HG02642 (cell line): ENCODE data around the gene MMP7.

Experiments
- ATAC-seq: cut with Tn5 transposase; IDR thresholded peaks from one replicate; pipeline ENCODE4 v1.9.1; 2021; ENCODE audit warnings: mild to moderate bottlenecking; ENCODE audit not compliant: unreplicated experiment, poor library complexity

Gene MMP7, protein sequence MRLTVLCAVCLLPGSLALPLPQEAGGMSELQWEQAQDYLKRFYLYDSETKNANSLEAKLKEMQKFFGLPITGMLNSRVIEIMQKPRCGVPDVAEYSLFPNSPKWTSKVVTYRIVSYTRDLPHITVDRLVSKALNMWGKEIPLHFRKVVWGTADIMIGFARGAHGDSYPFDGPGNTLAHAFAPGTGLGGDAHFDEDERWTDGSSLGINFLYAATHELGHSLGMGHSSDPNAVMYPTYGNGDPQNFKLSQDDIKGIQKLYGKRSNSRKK

GRCh38 chr11:102530558-102530957 lies at the start of gene MMP7:
Gene MMP7, minus strand, starts transcription at chr11:102530747. Its CDS starts 47 bp downstream, at chr11:102530700.
- ATAC-seq = no peak

DNA sequence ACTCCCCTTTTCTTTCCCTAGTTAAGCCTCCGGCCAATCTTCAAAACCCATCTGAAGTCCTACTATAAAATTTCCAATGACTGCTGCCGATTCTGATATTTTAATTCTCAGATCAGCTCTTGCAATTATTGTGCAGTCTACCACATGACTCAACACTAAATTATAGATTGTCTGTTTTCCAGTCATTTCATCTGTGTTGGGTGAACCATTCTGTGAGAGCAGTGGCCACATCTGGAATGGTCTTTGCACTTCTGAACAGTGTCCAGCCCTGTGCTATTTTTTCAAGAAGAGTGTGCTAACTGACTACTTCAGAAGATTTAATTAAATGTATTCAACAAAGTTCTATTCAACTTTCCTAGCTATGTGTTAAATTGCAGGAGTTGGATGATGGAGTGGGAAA lies 47.2 kb upstream of the MMP7 start:
- no peak for ATAC-seq

GRCh38 chr11:102577182-102577581 lies 46.6 kb upstream of the MMP7 start:
- peak; percentile 52 for ATAC-seq

DNA sequence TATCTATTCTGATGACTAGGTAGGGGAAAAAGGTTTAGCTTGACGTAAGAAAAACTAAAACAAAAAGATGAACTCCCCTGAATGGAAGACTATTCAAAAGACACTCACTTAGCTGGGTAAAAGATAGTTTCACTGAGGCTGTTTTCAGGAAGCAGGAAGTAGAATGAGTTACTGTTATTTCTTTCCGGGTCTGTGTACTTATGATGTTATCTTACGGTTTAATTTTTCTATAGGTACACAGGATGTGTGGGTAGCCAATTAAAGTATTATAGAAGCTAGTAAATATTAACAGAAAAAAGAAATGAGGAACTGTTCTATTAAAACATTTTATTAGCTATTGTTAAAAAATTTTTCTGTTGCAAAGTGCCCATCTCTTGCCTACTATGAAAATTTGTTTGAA lies 45.8 kb upstream of the MMP7 start:
- no peak for ATAC-seq

DNA sequence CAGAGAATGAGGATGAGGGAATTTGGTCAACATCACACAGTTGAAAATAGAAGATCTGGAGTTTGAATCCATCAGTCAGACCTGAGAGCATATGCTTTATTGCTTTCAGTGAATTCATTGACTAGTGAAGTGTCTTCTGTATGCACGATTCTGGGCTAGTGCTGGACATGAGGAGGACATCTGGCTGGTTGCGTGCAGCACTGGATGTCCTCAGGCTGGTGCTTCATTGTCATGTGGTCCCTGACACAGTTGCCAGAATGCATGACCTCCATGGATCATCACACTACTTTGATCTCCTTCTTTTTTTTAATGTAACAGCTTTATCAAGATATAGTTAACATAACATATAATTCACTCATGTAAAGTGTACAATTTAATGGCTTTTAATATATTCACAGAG lies 44.5 kb upstream of the MMP7 start:
- ATAC-seq = no peak

DNA sequence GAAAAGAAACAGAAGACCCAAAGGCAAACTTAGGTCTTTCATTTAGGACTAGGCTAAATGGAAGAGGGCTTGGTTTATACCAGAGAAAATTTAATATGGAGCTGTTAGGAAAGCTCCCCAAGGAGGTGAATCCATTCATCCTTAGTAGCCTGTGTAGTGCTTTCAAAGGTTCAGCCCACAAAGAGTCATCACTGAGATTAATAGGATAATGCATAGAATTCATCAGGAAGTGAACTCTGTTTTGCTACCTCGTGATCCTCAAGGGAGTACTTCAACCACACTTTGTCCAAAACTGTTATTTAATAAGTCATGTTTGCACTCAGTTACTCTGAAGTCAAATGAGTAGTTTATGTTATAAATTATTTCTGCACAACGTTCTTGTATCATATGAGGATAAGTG lies 43.3 kb upstream of the MMP7 start:
- no peak for ATAC-seq

DNA sequence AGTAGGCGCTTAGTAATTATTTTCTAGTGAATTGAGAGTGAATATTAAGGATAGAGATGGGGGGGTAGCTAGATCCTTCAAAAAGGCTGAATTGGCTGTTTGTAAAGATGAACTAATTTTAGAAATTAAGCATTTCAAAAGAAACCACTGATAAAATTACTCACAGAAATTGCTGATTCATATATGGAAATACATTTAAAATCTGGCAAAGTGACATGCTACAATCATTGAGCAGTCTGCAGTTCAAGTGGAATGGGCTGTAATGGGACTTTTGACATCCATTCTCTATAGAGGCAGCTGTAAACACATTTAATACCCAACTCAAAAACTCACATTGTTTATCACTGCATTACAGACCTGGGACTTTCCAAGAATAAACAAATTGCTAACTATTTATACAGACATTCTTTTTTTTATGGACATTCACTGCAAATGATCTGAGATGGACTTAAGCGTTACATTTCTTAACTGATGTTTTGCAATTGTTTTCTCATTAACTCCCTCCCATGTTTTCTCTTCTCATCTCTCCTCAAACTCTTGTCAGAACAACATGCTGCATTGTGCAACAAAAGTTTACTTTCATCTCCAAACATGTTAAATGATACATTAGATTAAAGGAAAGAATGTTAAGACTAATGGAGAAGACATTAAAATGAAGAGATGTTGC lies 42.1 kb upstream of the MMP7 start:
- no peak for ATAC-seq

GRCh38 chr11:102568851-102569250 lies 38.3 kb upstream of the MMP7 start:
- no peak for ATAC-seq

DNA sequence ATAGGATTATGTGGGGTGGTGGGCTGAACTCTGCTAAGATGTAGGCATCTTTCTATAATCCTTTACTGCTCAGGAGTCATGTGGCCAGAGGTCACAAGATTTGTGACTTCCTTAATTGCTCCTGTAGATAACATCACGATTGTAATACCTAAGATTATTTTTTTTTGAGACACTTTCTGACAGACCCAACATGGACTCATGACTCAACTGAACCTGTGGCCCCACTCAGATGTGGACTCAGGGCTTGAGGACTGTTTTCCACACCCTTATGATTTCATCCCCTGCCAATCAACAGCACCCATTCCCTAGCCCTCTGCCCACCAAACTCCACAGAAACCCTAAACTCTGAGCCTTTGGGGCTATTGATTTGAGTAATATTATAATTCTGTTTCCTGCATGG lies 35.6 kb upstream of the MMP7 start:
- ATAC-seq = no peak

DNA sequence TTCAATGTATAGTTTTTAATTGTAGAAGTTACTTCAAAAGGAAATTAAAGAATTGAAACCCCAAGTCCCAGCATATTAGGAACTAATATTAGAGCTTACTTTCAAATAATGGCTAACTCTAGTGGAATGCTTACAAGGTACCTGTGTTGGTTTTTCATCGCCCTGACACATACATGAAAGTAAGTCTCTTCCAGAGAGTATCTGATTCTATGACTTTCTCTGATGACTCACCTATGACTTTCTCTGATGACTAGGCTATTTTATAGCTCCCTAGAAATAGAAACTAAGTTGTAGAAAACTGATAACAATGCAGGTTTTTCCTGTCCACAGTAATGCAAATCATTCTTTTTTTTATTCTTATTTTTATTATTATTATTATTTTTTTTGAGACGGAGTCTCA lies 33.6 kb upstream of the MMP7 start:
- peak; percentile 55 for ATAC-seq

- ATAC-seq = no peak
These were observed 31.1 kb upstream of the MMP7 start for GRCh38 chr11:102561636-102562035.

GRCh38 chr11:102560555-102561011 lies 30.0 kb upstream of the MMP7 start:
- peak; percentile 82 for ATAC-seq

- ATAC-seq = peak; percentile 56
These were observed 29.3 kb upstream of the MMP7 start for GRCh38 chr11:102559839-102560238.

GRCh38 chr11:102555091-102555490 lies 24.5 kb upstream of the MMP7 start:
- ATAC-seq = no peak

- peak; percentile 80 for ATAC-seq
These were observed 23.3 kb upstream of the MMP7 start for GRCh38 chr11:102553835-102554282.

- no peak for ATAC-seq
These were observed 22.1 kb upstream of the MMP7 start for GRCh38 chr11:102552447-102553194.

- no peak for ATAC-seq
These were observed 21.5 kb upstream of the MMP7 start for GRCh38 chr11:102552020-102552419.

DNA sequence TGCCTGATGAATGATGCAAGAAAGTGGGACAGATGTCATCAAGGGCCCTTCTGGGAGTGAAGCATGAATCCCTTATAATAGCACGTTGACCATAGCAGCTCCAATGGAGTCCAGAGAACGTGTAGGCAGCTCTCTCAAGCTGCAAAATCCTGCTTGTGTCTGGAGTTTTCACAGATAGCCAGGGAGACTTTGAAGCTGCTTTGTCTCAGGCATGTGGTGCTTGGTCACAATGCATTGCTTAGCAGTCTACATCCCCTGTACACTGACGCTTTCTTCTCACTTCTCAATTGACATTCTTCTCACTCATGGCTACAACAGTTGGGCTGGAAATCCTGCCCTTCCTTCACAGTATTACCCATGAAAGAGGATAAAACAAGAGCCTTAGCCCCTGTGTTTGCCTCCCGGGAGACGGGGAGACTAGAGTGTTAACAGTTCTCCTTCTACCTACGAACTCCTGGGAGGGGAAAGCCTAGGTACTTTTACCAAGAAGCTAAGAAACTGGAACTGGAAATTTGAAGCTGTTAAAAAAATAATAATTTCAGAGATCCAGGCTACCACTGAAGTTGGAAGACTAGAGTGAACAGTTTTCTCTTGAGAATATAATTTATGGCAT lies 20.7 kb upstream of the MMP7 start:
- no peak for ATAC-seq

DNA sequence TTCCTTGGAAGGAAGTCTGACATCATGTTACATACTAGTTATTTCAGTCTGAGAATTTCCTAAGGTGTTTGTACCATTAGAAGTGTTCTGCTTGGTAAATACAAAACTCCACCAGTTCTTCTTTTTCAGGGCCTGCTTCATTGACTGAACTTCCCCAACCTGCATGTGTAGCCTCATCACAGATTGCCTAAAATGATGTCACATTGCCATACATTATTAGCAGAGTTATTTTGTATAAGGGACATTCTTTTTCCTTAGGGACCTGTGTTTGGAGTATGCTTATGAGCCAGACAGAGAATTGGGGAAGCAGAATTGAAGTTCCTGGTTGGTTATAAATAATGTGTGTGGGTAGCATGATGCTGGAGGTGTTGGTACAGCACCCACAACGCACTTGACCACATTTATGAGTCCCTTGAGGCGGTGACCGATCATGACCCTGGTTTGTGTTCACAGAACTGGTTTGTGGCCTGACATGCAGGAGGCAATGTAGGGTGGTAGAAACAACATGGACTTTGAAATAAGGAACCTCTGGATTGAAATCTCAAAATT lies 16.4 kb upstream of the MMP7 start:
- ATAC-seq = peak; percentile 72

DNA sequence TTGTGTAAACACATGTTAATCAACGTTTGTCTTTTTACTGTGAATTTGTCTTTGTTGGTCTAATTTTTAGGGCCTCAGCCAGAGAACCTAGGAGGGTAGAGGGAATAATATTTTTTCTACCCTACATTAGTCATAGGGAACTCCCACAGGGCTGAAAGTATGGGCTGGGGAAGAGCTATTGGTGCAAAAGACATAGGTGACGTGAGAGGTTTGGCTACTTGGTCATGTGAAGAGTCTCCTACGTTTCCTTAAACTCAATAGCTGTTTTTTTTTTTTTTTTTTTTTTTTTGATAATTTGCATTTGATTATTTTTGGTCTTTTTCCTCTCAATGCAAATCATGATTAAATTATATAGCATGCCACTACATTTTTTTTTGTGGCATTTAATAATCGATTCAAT lies 15.9 kb upstream of the MMP7 start:
- peak; percentile 61 for ATAC-seq

DNA sequence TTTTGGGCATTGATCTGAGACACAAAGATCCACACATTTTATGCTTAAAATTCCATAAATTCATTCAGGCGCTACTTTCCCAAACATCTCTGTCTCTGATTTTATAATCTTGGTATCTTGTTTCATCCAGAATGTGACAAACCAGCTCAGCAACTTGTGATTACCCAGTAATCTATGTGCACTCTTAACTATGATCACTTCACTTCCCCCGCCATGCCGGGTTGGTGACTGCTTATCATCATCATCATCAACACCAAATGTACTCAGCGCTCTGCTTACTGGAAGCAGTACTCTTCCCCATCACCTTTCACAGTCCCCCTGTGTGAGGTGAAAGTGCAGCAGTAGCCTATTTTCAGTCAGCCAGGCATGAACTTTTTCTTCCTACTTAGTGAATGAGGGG lies 15.2 kb upstream of the MMP7 start:
- ATAC-seq = no peak
